NCI-H526 (cell line): ENCODE data around the gene EXOSC5.
"Not testable (repeated sequence)": the region's sequence is repeated elsewhere in the genome, so short reads cannot be mapped to it uniquely, and the experiment has no call there.

Source experiments
- DNase-seq, 2 experiments: peaks; one replicate each; lab custom pipeline; 2025; lab: John Stamatoyannopoulos, UW

Gene EXOSC5

DNA sequence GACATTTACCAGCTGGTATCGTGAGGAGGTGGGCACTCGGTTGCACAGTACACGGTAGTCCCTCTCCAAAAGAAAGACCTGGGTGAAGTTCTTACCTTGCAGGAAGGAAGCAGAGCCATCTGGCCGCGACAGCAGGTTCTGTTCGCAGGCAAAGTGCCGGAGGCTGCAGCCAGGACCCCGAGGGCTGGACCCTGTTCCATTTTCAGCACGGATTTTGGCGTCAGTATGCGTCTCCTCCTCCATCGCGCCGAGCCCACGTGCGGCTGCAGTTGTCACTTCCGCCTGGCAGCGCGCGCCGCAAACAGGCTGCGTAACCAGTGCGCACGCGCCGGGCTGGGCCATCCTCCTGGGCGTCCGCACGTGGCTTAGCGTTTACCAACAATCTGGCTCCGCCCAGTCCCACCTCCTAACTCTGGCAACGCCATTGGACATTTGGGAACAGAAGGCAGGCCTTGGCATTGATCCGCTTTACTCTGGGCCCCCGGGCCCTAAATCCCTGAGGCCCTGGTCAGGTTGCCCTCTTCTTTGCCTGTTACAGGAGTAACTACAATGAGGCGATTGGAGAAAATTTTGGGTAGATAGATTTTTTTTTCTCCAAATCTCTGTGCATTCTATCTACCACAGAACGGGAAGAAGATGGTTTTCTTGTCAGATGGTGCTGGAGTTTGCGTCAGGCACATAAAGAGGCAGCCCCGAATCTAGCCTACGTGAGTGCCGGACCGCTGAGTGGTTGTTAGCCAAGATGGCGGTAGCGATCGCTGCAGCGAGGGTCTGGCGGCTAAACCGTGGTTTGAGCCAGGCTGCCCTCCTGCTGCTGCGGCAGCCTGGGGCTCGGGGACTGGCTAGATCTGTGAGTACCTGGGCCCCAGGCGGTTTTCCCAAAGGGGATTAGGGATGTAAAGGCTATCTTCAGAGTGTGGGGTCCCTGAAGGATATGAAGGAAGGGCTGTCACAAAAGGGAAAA lies at the start of gene EXOSC5, which contains the start of gene BCKDHA:
Gene EXOSC5, minus strand, starts transcription at position 274 of the 964 bp plus-strand sequence. Its CDS starts 31 bp downstream, at position 243.
Gene BCKDHA, plus strand, starts transcription at position 733 of the 964 bp plus-strand sequence. Its CDS starts 10 bp downstream, at position 743.
- peak; percentile 99 to 100 for DNase-seq

DNA sequence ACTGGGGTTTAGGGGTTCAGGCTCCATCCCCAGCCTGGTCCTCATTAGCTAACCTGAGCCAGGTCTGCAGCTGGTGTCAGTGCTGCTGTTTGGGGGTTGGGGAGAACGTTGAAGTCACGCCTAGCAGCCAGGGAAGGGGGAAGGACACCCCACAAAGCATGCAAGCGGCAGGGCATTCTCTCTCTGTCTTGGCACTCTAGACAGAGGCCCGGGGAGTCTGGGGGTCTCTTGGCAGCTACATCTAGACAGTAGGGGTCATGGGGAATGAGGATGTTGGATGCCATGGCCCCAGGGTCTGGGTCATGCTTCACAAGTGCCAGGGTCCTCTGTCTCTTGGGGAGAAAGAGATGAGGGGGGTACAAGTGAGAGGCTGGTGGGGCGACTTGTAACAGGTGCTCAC lies 48.4 kb upstream of the EXOSC5 start:
- no peak for DNase-seq

DNA sequence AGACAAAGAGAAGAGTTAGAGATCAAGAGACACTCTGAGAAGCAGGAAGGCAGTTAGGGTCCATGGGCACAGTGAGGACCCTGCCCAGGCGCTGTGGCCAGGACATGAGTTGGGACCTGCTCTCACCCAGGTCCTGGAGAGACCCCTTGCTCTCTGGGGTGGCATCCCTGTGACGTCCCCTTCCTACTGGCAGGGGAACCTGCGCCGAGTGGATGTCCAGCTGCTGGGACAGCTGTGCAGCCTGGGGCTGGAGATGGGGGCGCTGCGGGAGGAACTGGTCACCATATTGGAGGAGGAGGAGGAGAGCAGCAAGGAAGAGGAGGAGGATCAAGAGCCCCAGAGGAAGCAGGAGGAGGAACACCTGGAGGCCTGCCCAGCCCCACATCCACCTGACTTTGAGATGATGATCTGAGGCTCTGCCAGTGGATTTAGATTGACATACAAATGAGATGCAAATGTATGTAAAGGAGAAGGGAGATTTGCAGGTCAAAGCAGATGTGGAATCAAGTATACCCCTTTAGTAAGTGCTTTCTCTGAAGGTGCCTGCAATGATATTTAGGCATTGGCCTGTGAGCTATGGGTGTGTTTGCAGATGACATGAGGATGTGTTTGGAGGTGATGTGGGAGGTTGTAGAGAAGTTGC lies 46.8 kb upstream of the EXOSC5 start:
- DNase-seq = peak; percentile 95 to 97

DNA sequence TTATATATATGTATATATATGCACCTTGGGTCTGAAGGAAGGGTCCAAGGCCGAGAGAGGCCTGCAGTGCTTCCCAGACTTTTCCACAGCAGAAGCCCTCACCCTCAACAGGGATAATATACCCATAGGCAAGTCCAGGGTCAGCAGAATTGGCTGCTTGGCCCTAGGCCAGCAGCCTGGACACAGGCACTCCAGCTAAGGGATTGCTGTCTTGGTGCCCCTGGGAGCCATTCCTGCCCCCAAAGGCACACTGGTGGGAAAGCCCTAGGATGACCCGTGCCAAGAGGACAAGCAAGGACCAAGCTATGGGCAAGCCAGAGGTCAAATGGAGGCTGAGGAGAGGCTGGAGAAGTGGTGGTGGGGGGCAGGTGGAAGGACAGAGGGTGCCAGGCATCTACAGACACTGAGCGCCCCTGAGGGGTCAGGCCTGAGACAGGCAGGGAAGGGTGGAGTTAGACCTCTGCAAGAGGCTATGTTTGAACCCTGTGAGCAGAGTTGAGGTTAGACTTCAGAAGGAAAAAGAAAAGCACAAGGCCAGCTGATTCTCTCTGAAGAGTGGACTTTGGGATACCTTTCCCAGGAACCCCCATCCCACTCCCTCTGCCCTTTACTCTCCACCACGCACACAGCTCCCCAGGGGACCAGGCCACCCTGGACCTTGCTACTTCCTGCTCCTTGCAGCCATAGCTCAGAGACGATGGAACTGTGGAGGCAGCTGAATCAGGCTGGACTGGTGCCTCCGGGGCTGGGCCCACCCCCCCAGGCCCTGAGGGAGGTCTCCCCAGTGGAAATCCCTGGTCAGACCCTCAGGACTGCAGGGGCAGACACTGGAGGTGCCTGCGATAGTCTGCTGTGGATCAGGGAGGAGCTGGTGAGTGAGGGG lies 45.6 kb upstream of the EXOSC5 start, which contains the start of gene ERICH4:
Gene ERICH4, plus strand, starts transcription at position 684 of the 883 bp plus-strand sequence. Its CDS starts 14 bp downstream, at position 698.
- DNase-seq = no peak

DNA sequence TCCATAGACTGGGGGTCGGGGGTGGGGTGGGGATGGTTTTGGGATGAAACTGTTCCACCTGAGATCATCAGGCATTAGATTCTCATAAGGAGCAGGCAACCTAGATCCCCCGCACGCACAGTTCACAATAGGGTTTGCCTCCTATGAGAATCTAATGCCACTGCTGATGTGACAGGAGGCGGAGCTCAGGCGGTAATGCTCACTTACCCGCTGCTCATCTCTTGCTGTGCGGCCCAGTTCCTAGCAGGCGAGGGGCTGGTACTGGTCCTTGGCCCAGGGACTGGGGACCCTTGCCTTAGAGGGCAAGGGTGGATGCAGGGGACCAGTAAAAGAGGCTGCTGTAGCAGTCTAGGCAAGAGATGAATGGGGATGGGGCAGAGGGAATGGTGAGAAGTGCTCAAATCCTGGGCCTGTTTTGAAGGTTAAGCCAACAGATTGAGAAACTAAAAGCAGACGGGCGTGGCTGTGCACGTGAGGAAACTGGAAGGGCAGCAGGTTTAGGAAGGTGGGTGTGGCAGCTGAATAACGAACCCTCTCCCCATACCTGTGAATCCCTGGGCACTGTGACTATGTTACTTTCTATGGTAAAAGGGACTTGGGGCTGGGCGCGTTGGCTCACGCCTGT lies 44.3 kb upstream of the EXOSC5 start:
- DNase-seq = no peak

DNA sequence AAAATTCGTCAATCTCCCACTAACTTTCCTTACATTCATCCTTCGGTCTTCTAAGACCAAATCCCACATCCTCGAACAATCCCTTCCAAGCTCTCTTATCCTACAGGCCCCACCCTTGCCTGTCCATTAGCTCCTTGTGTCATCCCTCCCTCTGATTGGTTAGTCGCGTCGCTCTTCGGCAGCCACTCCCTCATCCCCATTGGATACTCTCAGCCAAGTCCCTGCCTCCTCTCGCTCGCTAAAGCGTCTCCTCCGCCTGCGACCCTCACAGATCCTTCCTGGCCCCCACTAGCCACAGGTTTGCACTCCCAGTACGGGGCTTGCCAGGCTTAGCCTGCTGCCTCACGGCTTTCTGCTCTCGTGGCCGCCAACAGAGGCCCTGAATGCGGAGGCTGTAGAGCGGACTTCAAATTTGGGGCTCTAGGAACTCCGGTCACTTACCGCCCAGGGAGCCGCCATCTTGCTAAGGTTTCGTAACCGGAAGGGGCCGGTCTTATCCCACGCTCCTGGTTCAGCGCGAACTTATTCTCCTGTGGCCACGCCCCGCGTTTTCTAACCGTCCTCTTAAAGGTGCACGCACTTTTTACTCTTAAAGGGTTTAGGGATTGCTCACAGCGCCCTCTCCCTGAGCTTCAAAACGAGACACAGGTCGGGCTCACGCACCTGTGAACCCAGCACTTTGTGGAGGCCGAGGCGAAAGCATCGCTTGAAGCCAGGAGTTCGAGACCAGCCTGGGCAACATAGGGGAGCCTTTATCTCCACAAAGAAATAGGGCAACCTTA lies 42.5 kb upstream of the EXOSC5 start, which contains the start of gene DMAC2:
Gene DMAC2, minus strand, starts transcription at position 472 of the 782 bp plus-strand sequence. Its CDS starts 13 bp downstream, at position 459.
- peak; percentile 99 to 100 for DNase-seq

DNA sequence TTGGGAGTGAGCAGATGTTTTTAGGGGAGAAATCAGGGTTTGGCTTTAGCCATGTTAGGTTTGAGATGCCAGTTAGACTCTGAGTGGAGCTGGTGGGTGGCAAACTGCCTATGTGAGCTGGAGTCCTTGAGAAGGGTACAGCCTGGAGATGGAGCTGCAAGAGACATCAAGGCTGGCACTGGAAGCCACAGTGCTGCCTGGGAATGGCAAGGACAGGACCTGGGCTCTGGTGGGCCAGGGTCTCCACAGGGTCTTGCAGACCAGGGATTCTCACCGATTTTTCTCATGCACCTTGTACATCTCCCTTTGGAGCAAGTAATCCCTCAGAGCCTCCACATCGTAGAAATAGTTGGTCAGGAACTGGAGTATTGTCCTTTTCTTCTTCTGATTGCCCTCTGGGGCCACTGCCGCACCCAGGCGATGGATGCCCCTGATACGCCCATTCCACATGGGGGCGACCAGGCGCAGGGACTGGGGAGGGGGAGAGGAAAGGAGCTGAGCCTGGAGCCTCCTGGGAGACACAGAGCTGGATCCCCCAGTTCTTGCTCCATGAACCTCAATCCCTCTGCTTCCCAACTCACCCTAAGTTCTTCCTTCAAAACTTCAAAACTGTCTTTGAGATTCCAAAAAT lies 40.9 kb upstream of the EXOSC5 start:
- DNase-seq = no peak

DNA sequence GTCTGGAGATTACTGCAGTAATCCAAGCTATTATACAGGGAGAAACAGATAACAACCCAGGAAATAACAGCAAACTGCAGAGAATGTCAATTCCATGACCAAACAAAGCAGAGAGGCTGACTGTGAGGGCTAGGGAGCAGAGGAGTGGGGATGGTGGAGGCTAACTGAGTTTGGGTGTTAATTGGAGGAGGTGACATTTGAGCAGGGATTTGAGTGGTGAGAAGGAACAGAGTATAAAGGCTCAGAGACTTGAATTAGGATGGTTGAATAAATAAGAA lies 39.5 kb upstream of the EXOSC5 start:
- no peak for DNase-seq

DNA sequence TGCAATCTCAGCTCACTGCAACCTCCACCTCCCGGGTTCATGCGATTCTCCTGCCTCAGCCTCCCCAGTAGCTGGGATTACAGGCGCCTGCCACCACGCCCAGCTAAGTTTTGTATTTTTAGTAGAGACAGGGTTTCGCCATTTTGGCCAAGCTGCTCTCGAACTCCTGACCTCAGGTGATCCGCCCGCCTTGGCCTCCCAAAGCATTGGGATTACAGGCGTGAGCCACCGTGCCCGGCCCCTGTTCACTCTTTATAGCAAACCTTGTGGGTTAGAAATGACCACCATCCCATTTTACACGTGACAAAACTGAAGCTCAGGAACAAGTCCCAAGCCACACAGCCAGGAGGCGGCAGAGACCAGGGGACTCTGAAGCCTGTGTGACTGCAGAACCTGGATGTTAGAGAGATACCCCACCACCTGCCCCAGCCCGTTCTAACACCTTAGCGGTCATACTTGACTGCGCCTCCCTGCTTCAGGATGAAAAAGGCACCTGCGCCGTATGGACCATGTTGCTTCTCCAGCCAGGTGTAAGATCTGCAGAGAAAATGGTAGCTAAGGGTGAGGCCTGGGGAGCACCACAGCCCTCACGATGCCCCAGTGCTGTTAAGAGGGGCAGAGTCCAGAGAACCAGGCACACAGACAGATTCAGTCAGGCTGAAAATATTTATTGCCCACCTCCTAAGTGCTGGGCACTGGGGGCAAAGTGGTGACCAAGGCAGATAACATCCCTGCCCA lies 38.9 kb upstream of the EXOSC5 start:
- no peak for DNase-seq

DNA sequence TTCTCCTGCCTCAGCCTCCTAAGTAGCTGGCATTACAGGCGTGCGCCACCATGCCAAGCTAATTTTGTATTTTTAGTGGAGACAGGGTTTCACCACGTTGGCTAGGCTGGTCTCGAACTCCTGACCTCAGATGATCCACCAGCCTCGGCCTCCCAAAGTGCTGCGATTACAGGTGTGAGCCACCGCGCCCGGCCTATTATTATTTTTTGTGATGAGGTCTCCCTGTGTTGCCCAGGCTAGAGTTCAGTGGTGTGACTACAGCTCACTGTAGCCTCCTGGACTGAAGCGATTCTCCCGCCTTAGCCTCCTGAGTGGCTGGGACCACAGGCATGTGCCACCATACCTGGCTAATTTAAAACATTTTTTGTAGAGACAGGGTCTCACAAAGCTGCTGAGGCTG lies 38.2 kb upstream of the EXOSC5 start:
- DNase-seq = not testable (repeated sequence)

DNA sequence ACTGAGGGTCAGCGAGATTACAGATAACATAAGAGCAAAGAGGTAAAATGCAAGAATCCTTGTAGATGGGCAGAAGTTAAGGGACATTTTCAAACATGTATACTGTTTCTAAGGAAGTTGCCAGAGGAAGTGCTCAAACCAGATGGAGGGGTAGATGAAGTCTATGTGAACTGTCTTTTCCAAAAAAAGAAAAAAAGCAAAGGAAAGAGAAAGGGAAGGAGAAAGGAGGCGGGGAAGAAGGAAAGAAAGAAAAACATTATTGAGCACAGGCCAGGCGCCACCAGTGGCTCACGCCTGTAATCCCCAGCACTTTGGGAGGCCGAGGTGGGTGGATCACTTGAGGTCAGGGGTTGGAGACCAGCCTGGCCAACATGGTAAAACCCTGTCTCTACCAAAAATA lies 37.3 kb upstream of the EXOSC5 start:
- no peak for DNase-seq

DNA sequence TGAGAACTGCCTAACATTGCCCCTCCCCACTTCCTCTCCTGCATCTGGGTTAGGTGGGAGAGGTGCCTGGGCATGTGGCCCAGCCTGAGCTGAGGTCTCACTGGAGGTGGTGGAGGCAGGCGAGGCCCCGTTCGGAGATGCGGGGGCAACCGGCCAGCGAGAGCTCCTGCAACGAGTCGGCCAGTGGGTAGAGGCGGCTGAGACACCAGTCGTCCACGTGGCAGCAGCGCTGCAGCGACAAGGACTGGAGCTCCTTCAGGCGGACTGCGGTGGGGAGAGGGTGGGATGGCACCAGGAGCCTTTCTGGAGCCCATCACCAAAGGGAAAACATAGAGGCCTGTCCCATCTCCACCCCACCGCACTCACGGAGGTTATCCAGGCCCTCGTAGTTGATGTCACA lies 36.0 kb upstream of the EXOSC5 start:
- DNase-seq = no peak

DNA sequence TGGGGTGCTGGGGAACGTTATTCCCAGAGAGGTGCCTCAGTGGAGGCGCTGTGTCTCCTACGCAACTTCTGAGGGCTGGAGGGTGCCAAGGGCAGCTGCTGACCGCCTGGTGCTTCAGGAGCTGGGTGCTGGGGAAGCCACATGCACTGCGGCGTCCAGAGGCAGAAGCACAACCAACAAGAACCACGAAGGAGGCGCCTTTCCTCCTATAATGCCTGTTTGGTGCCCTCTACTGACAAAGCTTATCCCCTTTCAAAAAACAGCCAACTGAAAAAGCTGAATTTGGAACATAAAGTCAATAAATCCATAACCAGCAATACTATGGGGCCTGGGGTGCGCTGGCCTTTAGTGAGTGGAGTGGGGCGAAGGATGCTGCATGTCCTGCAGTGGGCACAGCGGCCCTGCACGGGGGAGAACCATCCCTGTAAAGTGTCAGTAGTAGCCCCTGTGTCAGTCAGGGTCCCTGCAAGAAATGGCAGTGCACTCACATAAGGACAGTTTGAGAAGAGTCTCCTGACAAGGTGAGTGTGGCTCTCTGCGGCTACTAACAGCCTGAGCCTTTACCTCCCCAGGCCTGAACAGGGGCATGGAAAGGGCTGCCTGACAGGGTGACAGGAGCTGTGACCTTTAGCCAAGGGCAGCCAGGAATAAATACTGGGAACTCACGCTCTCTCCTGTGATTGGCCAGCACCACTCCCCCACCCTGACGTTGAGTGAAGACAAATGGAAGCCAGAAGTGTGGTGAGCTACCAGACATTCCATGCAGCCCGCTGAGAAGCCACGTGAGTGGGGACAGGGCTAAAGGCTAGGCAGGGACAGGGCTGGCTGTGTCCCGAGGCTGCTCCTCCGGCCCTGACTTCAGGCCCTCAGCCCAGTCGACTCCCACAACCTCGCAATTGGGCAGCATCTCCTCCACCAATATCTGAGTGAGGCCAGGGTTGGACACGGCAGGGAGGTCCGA lies 34.5 kb upstream of the EXOSC5 start:
- DNase-seq = no peak

DNA sequence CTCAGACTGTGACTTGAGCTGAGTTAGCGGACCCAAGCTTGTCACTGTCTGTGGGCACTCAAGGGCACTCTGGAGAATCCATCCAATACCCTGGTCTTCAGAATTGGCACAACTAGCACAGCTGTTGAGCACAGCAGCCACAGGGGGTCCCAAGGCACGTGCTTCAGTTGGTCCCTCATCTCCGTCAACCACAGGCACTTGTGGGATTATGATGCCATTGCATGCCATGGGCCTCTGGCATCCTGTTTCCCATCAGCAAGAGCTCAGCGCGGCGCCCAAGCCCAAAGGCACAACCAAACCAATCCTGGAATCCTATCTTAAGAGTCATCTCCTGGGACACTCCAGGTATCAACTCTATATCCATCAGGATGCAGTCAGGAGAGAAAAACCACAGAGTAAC lies 33.8 kb upstream of the EXOSC5 start:
- DNase-seq = no peak

DNA sequence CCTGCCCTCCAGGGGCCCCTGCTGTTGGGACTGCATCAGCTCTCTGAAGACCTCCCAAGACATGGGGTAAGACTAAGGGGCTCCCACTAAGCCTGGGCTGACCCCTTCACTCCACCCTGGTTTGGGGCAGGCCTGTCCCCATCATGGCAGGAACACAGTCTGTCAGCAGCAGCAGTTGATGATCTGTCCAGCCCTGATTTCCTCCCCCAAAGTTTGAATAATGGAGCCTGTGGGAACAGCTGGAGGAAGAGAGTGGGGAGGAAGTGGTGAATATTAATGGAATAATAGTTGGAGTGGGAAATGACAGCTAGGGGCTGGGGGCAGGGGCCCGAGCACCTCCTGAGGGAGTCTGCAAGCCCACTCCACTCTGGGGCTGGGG lies 31.3 kb upstream of the EXOSC5 start:
- no peak for DNase-seq

DNA sequence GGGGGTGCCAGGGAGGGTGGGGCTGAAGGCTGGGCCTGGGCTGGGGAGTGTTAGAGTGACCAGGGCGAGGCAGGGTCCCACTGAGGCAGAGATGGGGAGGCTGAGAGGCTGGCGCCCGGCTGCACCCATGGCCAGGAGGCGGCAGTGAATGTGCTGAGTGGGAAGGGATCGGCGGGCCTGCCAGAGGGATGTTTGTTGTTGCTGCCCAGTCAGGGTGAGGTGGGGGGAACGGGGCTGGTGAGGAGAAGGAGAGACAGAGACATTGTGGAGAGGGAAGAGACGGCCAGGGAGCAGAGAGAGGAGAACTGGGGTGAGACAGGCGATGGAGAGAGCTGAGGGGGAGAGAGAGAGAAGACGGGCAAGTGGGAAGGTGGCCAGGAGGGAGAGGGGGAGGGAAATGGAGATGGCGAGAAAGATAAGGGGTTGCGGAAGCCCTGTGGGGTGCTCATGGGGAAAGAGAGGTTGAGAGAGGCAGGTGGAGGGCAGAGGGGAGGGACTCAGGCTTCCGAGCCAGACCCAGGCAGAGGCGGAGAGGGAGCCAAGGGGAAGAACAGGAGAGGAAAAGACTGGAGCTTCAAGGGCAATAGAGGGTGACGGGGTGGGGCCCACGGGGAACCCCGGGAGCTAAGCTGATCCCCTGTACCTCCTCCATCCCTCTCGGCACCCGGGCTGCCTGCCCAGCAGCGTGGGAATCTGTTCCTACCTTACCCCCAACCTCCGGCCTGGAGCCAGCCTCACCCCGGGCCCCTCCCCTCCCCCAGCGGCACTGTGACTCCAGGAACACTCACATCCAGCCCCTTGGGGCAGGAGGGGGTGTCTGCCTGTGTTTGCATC lies 30.7 kb upstream of the EXOSC5 start:
- peak in 1 of 2 experiments; percentile 49 for DNase-seq

DNA sequence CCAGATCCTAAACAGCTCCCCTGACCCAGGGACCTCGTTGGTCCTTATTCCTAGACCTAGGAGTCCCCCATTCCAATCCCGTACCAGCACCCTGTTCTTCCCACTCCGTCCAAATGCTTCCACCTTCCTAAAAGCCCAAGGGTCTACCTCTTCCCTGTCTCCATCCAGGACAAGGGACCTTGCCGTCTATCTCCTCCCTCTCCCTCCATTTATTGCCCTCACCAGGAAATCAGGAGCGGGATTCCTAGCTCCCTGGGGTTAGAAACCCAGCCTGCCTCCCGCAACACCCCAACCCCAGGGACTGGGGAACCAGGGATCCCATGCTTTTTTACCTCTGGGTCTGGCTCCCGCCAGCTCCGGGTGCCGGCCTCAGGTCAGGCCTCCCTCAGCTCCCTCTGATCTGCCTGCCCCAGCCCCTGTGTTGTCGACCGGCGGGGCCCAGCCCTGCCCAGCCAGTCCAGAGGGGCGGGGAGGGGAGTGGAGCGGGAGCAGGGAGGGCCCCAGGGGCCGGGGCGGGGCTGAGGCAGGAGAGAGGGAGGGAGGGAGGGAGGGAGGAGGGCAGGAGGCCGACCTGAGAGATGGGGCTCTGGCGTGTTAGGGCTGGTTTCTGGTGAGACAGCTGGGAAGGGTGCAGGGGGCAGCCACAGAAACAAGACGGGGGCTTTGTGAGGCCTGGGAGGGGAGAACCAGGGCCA lies 29.9 kb upstream of the EXOSC5 start, which contains the start of gene B3GNT8:
Gene B3GNT8, minus strand, starts transcription at position 423 of the 695 bp plus-strand sequence. CDS start 596 bp downstream, outside the sequence.
- DNase-seq = peak; percentile 43 to 91
